Stimulated activated CD8-positive, alpha-beta memory T cell treated with anti-CD3 and anti-CD28 coated beads, Interleukin-12 subunit alpha, Interleukin-12 subunit beta, amount 100 ng/mL, for 1 hour (primary cell): ENCODE data around the gene NFAM1.

Experiments used
- DNase-seq: peaks from one replicate; pipeline ENCODE4 v3.0.0-alpha.2; 2020; ENCODE audit warnings: low read depth

NFAM1 gene

GRCh38 chr22:42334875-42335512, 97.2 kb downstream of the NFAM1 start:
- no peak for DNase-seq

GRCh38 chr22:42333544-42333943, 98.7 kb downstream of the NFAM1 start:
- no peak for DNase-seq

GRCh38 chr22:42332089-42332488, 100.1 kb downstream of the NFAM1 start:
- DNase-seq = no peak

- no peak for DNase-seq
Observed at GRCh38 chr22:42331014-42331413, 101.2 kb downstream of the NFAM1 start.
